ENCODE data around the gene CARD18.

GRCh38 chr11:105183426-105183825, 43.9 kb upstream of the CARD18 start:
- TF ChIP-seq CTCF (tag by site-specific recombination; IDR thresholded peaks at IDR 0.05) (no peak), SP3 (tag by site-specific recombination; IDR thresholded peaks at IDR 0.05) (no peak), ZNF398 (tag by site-specific recombination; IDR thresholded peaks at IDR 0.05) (no peak), YY1 (tag by site-specific recombination; IDR thresholded peaks at IDR 0.05) (no peak), ZNF350 (tag by site-specific recombination; IDR thresholded peaks at IDR 0.05) (no peak), ZNF792 (tag by site-specific recombination; IDR thresholded peaks at IDR 0.05) (no peak), TSHZ1 (tag by site-specific recombination; IDR thresholded peaks at IDR 0.05; ENCODE audit: borderline replicate concordance) (no peak), KLF17 (tag by site-specific recombination; IDR thresholded peaks at IDR 0.05) (no peak), ZBTB49 (tag by site-specific recombination; IDR thresholded peaks at IDR 0.05; ENCODE audit: low read depth) (no peak), ZNF366 (tag by site-specific recombination; conservative IDR thresholded peaks at IDR 0.05) (no peak), BCL6B (tag by site-specific recombination; IDR thresholded peaks at IDR 0.05) (no peak)

Measured in HEK293 (cell line).